Measurements from ENCODE around the gene EFS.
"Not testable (repeated sequence)": the region's sequence is repeated elsewhere in the genome, so short reads cannot be mapped to it uniquely, and the experiment has no call there.

Gene EFS

GRCh38 chr14:23406244-23406643 lies 41.3 kb upstream of the EFS start:
- Histone ChIP-seq H3K36me3 (ENCODE audit: control insufficient read depth, insufficient read depth, low read length) (no peaks in the 10 kb centered on the region), H3K27ac (ENCODE audit: insufficient read depth, low read depth, low read length, poor library complexity, severe bottlenecking) (no peak overlapping the region), H3K4me3 (ENCODE audit: insufficient read depth, low read depth, low read length) (no peak overlapping the region), H3K4me1 (ENCODE audit: control insufficient read depth, insufficient read depth, low read length) (no peaks in the 10 kb centered on the region), H3K27me3 (ENCODE audit: control insufficient read depth, insufficient read depth, low read length, poor library complexity, severe bottlenecking) (no peaks in the 10 kb centered on the region), H3K9me3 (ENCODE audit: control insufficient read depth, low read length) (no peaks in the 10 kb centered on the region)
- 60 to 64% methylated on average over 4 of the region's 4 CpGs for WGBS, 2 experiments

DNA sequence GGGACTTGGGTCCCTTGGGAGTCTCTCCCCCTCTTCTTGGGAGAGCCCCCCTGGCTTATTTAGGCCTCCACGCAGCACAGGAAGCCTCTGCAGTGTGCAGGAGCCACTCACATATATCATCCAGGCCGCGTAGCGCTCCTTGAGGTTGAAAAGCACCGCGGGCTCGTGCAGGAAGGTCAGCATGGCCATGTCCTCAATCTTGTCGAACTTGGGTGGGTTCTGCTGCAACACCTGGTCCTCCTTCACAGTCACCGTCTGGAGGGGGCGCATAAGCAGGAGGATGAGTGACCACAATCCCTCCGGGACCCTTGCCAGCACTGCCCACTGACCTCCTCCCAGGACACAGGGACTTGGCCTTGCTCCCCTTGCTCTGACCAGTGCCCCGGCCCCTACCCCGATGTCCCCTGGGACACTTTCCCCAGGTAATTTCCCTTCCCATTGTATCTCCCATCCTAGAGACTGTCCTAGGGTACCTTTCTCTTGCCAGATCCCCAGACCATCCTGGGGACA lies 40.6 kb upstream of the EFS start:
- WGBS, 2 experiments: 93 to 95% methylated on average over 13 of the region's 13 CpGs
- Histone ChIP-seq H3K27me3 (ENCODE audit: control insufficient read depth, insufficient read depth, low read length, poor library complexity, severe bottlenecking) (no peaks in the 10 kb centered on the region), H3K4me3 (ENCODE audit: insufficient read depth, low read depth, low read length) (no peak overlapping the region)

DNA sequence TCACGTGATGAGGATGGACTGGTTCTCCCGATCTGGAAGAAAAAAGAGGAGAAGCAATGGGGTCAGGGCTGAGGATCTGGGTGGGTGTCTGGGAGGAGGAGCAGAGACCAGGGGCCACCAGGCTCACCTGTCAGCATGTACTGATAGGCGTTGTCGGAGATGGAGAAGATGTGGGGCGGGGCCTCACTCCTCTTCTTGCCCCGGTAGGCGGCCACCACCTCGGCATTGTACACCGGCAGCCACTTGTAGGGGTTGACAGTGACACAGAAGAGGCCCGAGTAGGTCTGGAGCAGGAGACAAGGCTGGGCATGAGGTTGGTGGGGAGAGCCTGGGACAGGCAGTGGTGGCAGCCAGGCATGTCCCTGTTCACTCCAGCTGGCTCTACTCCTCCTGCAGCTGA lies 40.1 kb upstream of the EFS start:
- Histone ChIP-seq H3K27me3 (ENCODE audit: control insufficient read depth, insufficient read depth, low read length, poor library complexity, severe bottlenecking) (no peaks in the 10 kb centered on the region), H3K4me1 (ENCODE audit: control insufficient read depth, insufficient read depth, low read length) (no peaks in the 10 kb centered on the region), H3K4me3 (ENCODE audit: insufficient read depth, low read depth, low read length) (no peak overlapping the region), H3K27ac (ENCODE audit: insufficient read depth, low read depth, low read length, poor library complexity, severe bottlenecking) (no peak overlapping the region), H3K9me3 (ENCODE audit: control insufficient read depth, low read length) (no peaks in the 10 kb centered on the region), H3K36me3 (ENCODE audit: control insufficient read depth, insufficient read depth, low read length) (no peaks in the 10 kb centered on the region)
- WGBS, 2 experiments: 87 to 90% methylated on average over 10 of the region's 10 CpGs

More for the DNA sequence above, 40.6 kb upstream of the EFS start:
- no peak overlapping the region for H3K27ac ChIP-seq (ENCODE audit: insufficient read depth, low read depth, low read length, poor library complexity, severe bottlenecking)
- no peaks in the 10 kb centered on the region for H3K9me3 ChIP-seq (ENCODE audit: control insufficient read depth, low read length)
- no peaks in the 10 kb centered on the region for H3K36me3 ChIP-seq (ENCODE audit: control insufficient read depth, insufficient read depth, low read length)
- H3K4me1 ChIP-seq (ENCODE audit: control insufficient read depth, insufficient read depth, low read length): no peaks in the 10 kb centered on the region

DNA sequence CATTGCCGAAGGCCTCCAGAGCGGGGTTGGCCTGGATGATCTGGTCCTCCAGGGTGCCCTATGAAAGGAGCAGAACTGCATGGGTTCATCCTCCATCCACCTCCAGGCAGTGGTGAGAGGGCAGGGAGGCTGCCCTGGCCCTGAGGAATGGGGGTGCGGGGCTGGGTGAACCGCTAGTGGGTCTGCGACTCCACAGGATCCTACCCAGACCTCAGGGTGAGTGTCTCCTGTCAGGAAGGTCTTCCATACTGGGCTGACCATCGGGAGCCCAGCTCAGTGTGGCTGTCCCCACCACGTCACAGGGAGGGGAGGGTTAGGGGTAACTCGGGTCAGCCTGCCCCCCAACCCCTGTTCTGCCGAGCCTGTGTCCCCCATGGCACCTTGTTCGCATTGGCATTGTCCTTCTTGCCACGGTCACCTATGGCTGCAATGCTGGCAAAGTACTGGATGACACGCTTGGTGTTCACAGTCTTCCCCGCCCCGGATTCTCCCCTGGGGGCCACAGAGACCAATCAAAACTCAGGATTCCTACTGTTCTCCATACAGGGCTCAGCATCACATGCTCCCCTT lies 39.4 kb upstream of the EFS start:
- no peaks in the 10 kb centered on the region for H3K4me1 ChIP-seq (ENCODE audit: control insufficient read depth, insufficient read depth, low read length)
- H3K27me3 ChIP-seq (ENCODE audit: control insufficient read depth, insufficient read depth, low read length, poor library complexity, severe bottlenecking): no peaks in the 10 kb centered on the region
- no peak overlapping the region for H3K27ac ChIP-seq (ENCODE audit: insufficient read depth, low read depth, low read length, poor library complexity, severe bottlenecking)
- no peaks in the 10 kb centered on the region for H3K9me3 ChIP-seq (ENCODE audit: control insufficient read depth, low read length)
- no peak overlapping the region for H3K4me3 ChIP-seq (ENCODE audit: insufficient read depth, low read depth, low read length)
- 89 to 91% methylated on average over 14 of the region's 14 CpGs for WGBS, 2 experiments
- H3K36me3 ChIP-seq (ENCODE audit: control insufficient read depth, insufficient read depth, low read length): no peaks in the 10 kb centered on the region

DNA sequence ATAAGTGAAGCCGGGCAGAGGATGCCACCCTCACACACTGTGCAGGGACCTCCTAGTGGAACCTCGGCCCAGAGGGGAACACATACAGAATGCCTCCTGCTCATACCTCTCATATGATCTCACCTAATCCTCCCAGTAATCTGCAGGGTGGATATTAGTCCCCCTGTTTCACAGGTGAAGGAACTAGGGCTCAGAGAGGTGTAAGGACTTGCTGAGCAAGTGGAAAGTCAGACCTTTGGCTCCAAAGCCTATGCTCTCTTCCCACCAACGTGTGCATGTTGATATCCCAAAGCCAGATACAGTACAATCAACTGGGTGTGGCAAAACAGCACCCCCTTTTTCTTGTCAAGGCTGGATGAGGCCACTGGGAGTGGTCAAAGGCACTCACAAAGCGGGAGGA lies 38.9 kb upstream of the EFS start:
- no peaks in the 10 kb centered on the region for H3K4me1 ChIP-seq (ENCODE audit: control insufficient read depth, insufficient read depth, low read length)
- H3K9me3 ChIP-seq (ENCODE audit: control insufficient read depth, low read length): no peaks in the 10 kb centered on the region
- H3K27ac ChIP-seq (ENCODE audit: insufficient read depth, low read depth, low read length, poor library complexity, severe bottlenecking): no peak overlapping the region
- H3K27me3 ChIP-seq (ENCODE audit: control insufficient read depth, insufficient read depth, low read length, poor library complexity, severe bottlenecking): no peaks in the 10 kb centered on the region
- no peak overlapping the region for H3K4me3 ChIP-seq (ENCODE audit: insufficient read depth, low read depth, low read length)
- WGBS, 2 experiments: 86 to 88% methylated on average over 4 of the region's 4 CpGs
- H3K36me3 ChIP-seq (ENCODE audit: control insufficient read depth, insufficient read depth, low read length): no peaks in the 10 kb centered on the region

DNA sequence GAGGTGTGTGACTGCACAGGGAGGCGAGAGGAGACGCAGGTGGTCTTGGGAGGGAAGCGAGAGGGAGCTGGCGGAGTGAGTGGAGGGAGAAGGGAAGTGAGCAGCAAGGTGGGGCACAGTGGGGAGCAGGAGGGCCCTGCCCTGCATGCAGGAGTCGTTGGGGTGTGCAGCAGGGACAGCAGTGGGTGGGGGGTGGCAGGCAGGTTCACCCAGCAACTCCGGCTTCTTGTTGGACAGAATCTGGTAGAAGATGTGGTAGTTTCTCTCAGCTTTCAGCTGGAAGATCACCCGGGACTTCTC lies 38.1 kb upstream of the EFS start:
- H3K27me3 ChIP-seq (ENCODE audit: control insufficient read depth, insufficient read depth, low read length, poor library complexity, severe bottlenecking): no peaks in the 10 kb centered on the region
- no peaks in the 10 kb centered on the region for H3K36me3 ChIP-seq (ENCODE audit: control insufficient read depth, insufficient read depth, low read length)
- no peaks in the 10 kb centered on the region for H3K9me3 ChIP-seq (ENCODE audit: control insufficient read depth, low read length)
- H3K27ac ChIP-seq (ENCODE audit: insufficient read depth, low read depth, low read length, poor library complexity, severe bottlenecking): no peak overlapping the region
- no peak overlapping the region for H3K4me3 ChIP-seq (ENCODE audit: insufficient read depth, low read depth, low read length)
- 79 to 83% methylated on average over 7 of the region's 7 CpGs for WGBS, 2 experiments
- H3K4me1 ChIP-seq (ENCODE audit: control insufficient read depth, insufficient read depth, low read length): no peaks in the 10 kb centered on the region

GRCh38 chr14:23402296-23403138 lies 37.5 kb upstream of the EFS start:
- Histone ChIP-seq H3K4me3 (ENCODE audit: insufficient read depth, low read depth, low read length) (no peak overlapping the region), H3K27ac (ENCODE audit: insufficient read depth, low read depth, low read length, poor library complexity, severe bottlenecking) (no peak overlapping the region), H3K9me3 (ENCODE audit: control insufficient read depth, low read length) (no peaks in the 10 kb centered on the region), H3K27me3 (ENCODE audit: control insufficient read depth, insufficient read depth, low read length, poor library complexity, severe bottlenecking) (no peaks in the 10 kb centered on the region), H3K4me1 (ENCODE audit: control insufficient read depth, insufficient read depth, low read length) (no peaks in the 10 kb centered on the region), H3K36me3 (ENCODE audit: control insufficient read depth, insufficient read depth, low read length) (no peaks in the 10 kb centered on the region)
- WGBS, 2 experiments: 79 to 83% methylated on average over 25 of the region's 25 CpGs

- H3K27ac ChIP-seq (ENCODE audit: insufficient read depth, low read depth, low read length, poor library complexity, severe bottlenecking): no peak overlapping the region
- 88 to 96% methylated on average over 4 of the region's 4 CpGs for WGBS, 2 experiments
These were observed 36.3 kb upstream of the EFS start for GRCh38 chr14:23401291-23401690.

GRCh38 chr14:23400496-23401149 lies 35.7 kb upstream of the EFS start:
- not testable (repeated sequence) for H3K9me3 ChIP-seq (ENCODE audit: control insufficient read depth, low read length); H3K4me3 ChIP-seq (ENCODE audit: insufficient read depth, low read depth, low read length); H3K4me1 ChIP-seq (ENCODE audit: control insufficient read depth, insufficient read depth, low read length); H3K36me3 ChIP-seq (ENCODE audit: control insufficient read depth, insufficient read depth, low read length); H3K27ac ChIP-seq (ENCODE audit: insufficient read depth, low read depth, low read length, poor library complexity, severe bottlenecking); H3K27me3 ChIP-seq (ENCODE audit: control insufficient read depth, insufficient read depth, low read length, poor library complexity, severe bottlenecking)
- 93 to 94% methylated on average over 16 of the region's 16 CpGs for WGBS, 2 experiments

More at GRCh38 chr14:23401291-23401690, 36.3 kb upstream of the EFS start:
- H3K36me3 ChIP-seq (ENCODE audit: control insufficient read depth, insufficient read depth, low read length): no peaks in the 10 kb centered on the region
- no peaks in the 10 kb centered on the region for H3K9me3 ChIP-seq (ENCODE audit: control insufficient read depth, low read length)
- H3K4me3 ChIP-seq (ENCODE audit: insufficient read depth, low read depth, low read length): no peak overlapping the region
- no peaks in the 10 kb centered on the region for H3K27me3 ChIP-seq (ENCODE audit: control insufficient read depth, insufficient read depth, low read length, poor library complexity, severe bottlenecking)
- H3K4me1 ChIP-seq (ENCODE audit: control insufficient read depth, insufficient read depth, low read length): no peaks in the 10 kb centered on the region

GRCh38 chr14:23399591-23399990 lies 34.6 kb upstream of the EFS start:
- Histone ChIP-seq H3K27me3 (ENCODE audit: control insufficient read depth, insufficient read depth, low read length, poor library complexity, severe bottlenecking) (no peaks in the 10 kb centered on the region), H3K36me3 (ENCODE audit: control insufficient read depth, insufficient read depth, low read length) (no peaks in the 10 kb centered on the region), H3K4me1 (ENCODE audit: control insufficient read depth, insufficient read depth, low read length) (no peaks in the 10 kb centered on the region), H3K27ac (ENCODE audit: insufficient read depth, low read depth, low read length, poor library complexity, severe bottlenecking) (no peak overlapping the region), H3K9me3 (ENCODE audit: control insufficient read depth, low read length) (no peaks in the 10 kb centered on the region), H3K4me3 (ENCODE audit: insufficient read depth, low read depth, low read length) (no peak overlapping the region)
- 89 to 93% methylated on average over 6 of the region's 6 CpGs for WGBS, 2 experiments
